GM21786 (cell line): ENCODE measurements around the gene SPINK9.
"Not testable (repeated sequence)": the region's sequence is repeated elsewhere in the genome, so short reads cannot be mapped to it uniquely, and the experiment has no call there.

ENCODE experiments used
- ATAC-seq: cut with Tn5 transposase; IDR thresholded peaks from one replicate; pipeline ENCODE4 v1.9.1; 2021; ENCODE audit not compliant: unreplicated experiment

SPINK9 gene, protein sequence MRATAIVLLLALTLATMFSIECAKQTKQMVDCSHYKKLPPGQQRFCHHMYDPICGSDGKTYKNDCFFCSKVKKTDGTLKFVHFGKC

DNA sequence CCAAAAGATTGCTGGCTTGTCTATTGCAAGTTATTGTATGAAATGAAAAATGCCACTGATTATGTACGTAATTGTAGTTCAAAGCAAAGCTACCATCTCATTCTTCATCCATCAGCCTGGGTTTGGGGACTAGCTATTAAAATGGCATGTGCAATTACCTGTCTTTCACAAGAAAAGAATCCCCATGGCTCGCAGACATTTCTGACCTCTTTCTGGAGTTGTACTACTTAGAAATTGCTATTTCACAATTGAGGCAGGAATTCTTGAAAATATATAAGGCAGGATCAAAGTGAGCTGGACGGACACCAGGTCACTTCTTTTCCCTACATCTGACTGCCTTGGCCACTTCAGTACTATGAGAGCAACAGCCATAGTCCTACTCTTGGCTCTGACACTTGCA is at the start of gene SPINK9:
Gene SPINK9 (plus strand): TSS at position 301 of the 400 bp plus-strand sequence. CDS start 55 bp downstream, at position 356.
- ATAC-seq, result no peak

DNA sequence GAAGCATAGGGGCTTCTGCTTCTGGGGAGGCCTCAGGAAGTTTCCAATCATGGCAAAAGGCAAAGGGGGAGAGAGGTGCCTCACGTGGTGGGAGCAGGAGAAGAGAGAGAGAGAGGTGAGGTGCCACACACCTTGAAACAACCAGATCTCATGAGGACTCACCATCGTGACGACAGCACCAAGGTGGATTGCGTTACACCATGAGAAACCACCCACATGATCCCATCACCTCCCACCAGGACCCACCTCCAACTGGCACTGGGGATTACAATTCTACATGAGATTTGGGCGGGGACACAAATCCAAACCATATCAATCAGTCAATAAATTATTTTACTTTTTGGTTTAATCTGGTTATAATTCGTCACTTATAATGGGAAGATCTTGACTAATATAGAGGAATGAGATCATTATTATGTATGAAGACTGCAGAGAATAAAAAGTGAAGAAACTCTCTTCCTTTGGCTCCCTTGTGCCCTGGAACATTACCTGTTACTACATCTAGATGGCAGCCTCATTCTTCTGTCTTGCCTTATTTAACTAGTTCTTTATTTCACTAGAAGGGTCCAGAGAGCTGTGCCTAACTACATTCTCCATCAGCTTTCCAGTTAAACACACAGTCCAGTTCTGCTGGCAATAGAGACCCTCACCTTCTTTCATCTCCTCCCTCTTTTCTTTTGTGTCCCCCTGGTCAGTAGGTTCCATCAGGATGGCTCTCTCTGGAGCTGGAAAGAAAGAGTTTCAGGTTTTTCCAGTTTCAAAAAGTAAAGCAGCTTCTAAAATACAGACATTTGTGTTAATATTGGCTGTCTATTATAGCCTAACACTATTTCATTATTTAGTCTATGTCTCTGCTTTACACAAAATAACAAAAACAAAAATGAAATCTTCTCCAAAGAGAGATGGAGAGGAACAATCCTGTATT is 44.8 kb upstream of the SPINK9 start:
- ATAC-seq, result no peak

DNA sequence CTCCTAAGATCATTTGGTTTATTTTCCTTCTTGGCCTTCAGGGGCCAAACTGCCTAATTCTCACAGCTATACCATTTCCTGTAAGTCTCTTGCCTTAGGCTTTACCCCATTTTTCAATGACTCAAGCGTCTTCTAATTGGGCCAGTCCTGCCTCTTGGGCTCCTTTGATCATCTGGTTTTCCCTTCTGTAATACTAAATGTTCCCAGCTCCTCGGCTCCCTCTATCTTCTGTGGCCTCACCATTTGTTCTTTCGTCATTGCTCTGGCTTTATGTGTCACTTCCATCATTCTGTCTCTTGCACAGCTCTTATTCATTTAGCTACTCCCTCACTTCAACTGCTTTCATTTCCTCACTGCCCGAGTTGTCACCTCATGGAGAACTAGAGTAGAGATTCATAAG is 37.6 kb upstream of the SPINK9 start:
- no peak for ATAC-seq

DNA sequence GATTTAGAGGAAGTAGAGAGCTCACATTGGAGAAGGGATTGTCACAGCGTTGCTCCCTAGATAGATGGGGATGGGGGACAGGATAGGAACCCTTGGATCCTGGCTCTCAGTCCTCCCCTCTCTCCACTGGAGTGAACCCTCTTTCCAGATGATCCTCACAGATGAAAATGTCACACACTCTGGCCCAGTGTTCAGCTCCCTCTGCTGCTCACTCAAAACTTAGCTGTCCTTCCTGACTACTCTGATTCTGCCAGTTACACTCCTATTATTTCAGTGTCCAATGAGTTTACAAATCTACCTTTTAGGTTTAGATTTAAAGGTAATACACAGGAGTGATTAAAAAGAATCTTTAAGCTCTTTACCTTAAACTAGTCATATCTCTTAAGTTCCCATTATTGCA is 28.9 kb upstream of the SPINK9 start:
- ATAC-seq, result no peak

GRCh38 chr5:148309019-148309418 is 26.3 kb upstream of the SPINK9 start:
- no peak for ATAC-seq

- ATAC-seq, result no peak
Observed at GRCh38 chr5:148309746-148310145, 25.6 kb upstream of the SPINK9 start.

- no peak for ATAC-seq
Observed at GRCh38 chr5:148311484-148311883, 23.9 kb upstream of the SPINK9 start.

DNA sequence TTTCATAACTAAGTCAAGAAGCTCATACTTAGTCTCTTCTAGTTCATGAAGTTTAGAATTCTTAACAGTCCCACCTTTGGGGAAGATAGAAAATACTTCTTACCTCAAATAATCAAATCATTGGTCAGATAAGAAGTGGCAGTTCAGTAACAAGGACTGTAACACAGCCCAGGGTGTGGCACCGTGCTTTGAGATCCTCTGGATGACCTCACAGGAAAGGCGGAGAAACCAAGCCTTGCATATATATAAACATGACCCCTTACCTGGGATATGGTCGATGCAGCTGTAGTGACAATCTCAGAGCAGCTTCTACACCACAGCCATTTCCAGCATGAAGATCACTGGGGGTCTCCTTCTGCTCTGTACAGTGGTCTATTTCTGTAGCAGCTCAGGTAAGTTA is 23.2 kb upstream of the SPINK9 start, which contains the start of gene SPINK7:
Gene SPINK7 (plus strand): TSS at position 271 of the 400 bp plus-strand sequence. CDS start 61 bp downstream, at position 332.
- no peak for ATAC-seq

GRCh38 chr5:148314187-148314586 is 21.2 kb upstream of the SPINK9 start:
- ATAC-seq, result no peak

GRCh38 chr5:148314731-148315130 is 20.6 kb upstream of the SPINK9 start:
- no peak for ATAC-seq

DNA sequence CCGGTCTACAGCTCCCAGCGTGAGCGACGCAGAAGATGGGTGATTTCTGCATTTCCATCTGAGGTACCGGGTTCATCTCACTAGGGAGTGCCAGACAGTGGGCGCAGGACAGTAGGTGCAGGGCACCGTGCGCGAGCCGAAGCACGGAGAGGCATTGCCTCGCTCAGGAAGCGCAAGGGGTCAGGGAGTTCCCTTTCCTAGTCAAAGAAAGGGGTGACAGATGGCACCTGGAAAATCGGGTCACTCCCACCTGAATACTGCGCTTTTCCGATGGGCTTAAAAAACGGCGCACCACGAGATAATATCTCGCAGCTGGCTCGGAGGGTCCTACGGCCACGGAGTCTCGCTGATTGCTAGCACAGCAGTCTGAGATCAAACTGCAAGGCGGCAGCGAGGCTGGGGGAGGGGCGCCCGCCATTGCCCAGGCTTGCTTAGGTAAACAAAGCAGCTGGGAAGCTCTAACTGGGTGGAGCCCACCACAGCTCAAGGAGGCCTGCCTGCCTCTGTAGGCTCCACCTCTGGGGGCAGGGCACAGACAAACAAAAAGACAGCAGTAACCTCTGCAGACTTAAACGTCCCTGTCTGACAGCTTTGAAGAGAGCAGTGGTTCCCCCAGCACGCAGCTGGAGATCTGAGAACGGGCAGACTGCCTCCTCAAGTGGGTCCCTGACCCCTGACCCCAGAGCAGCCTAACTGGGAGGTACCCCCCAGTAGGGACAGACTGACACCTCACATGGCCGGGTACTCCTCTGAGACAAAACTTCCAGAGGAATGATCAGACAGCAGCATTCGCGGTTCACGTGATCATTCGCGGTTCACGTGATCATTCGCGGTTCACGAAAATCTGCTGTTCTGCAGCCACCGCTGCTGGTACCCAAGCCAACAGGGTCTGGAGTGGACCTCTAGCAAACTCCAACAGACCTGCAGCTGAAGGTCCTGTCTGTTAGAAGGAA is 15.1 kb upstream of the SPINK9 start:
- ATAC-seq, result not testable (repeated sequence)

GRCh38 chr5:148333262-148333849 is 2.0 kb upstream of the SPINK9 start:
- no peak for ATAC-seq

GRCh38 chr5:148336704-148337435 is 1.5 kb downstream of the SPINK9 start:
- ATAC-seq, result peak; percentile 96

DNA sequence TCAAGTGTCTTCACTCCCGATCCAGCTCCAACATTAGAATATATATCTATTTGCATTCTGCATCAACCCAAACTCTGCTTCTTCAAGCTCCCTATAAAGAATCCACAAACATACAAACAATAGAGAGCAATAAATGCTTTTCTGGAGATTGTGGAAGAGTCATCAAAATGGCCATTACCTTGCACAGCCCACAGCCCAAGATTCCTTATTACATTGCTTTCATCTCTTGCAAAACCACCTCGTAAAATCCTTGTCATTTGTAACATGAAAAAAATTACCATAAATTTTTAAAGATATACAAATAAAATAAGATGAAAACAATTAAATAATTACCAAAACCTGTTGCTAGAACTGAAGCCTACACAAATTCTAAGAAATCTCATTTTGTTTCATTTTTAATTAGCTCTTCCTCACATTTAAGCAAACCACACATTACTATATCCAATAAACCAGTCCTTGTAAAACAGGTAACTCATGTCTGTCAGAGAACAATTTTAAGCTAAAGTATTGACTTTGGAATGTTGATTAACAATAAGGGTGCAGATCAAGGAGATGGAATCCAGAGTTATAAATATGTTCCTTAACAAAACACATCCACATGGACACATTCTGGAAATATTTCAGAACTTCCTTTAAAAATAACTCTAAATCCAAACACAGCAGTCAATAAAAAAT is 7.1 kb downstream of the SPINK9 start:
- no peak for ATAC-seq

GRCh38 chr5:148343046-148343407 is 7.7 kb downstream of the SPINK9 start:
- no peak for ATAC-seq

DNA sequence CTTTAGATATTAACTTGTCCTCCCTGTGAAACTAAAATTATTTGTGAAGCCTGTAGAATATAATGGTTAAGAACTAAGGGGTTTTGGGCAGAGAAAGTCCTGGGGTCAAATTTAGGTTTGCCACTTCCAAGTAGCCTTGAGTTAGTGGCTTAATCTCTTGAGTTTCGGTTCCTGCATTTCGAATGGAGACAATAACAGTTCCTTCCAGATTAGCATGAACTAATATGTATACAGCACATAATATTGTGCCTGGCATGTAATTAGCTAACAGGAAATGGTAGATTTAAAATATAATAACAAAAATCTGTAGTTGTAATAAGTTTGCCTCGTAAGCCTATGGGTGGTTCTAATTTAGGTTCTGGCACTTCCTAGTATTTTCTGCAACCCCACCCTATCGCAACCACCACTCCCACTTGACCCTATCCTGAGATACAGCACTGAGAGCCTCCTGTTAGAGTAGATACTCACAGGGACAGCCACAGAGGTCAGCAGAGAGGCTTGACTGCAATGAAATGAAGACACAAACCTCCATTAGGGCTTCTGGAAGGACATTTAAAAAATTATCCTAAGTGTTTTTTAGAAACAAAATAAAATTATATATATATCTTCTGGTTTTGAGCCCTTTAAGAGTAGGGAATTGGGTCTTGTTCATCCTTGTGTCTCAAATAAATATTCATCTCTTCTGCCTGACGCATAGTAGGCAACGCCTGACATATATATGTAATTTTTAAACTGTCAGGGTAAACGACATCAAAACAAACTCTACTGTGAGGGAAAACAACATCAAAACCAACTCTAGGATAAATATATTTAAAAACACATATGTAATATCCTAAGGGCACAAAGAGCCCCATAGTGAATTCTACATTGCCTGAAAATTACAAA is 8.5 kb downstream of the SPINK9 start:
- no peak for ATAC-seq

DNA sequence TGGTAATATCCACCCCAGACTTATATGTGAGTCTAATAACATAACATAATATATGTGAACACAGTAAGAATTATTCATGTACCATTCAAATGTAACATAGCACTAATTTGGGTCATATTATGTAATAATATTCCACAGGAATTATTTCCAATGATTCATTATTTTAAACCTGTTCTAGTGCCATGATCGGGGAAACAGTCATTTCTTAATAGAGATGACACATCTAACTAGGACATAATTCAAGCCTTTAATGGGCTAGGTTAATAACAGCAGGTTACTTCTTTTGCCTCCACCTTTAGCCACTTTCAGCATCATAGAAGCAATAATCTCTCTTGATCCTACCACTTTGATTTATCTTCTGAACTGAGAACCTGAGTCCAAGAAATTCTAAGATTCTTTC is 12.3 kb downstream of the SPINK9 start:
- ATAC-seq, result no peak

- no peak for ATAC-seq
Observed at GRCh38 chr5:148352696-148353095, 17.3 kb downstream of the SPINK9 start.

DNA sequence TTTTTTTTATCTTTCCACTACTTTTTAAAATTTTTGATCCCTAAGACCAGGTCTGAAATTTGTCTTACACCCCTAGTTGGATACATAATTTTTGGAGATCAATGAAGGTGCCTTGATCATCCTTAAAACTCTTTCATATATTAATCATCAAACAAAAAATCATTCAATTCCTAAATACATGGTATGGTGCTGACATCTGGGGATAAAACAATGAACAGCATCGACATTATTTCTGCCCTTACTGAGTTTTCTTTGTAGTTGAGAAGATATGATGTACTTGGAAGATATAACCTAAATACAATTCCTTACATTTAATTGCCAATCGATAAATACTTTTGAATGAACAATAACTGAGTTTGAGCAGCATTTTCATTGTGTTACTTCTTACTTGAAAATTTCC is 18.3 kb downstream of the SPINK9 start:
- no peak for ATAC-seq
